Measurements from ENCODE around the gene MFGE8.
"Not testable (repeated sequence)": the region's sequence is repeated elsewhere in the genome, so short reads cannot be mapped to it uniquely, and the experiment has no call there.

The MFGE8 gene

GRCh38 chr15:88940110-88940675 is 27.0 kb upstream of the MFGE8 start:
- H3K4me3 ChIP-seq, result no peak overlapping the region
- no peak for TF ChIP-seq Cebpa-rat (IDR thresholded peaks at IDR 0.05)
- H3K27ac ChIP-seq, result no peak overlapping the region
- H3K4me2 ChIP-seq, result no peak overlapping the region
- H3K27me3 ChIP-seq, result no peaks in the 10 kb centered on the region
- H3K4me1 ChIP-seq, result no peaks in the 10 kb centered on the region; a peak in 1 of 20 replicates
- H4K20me1 ChIP-seq, result no peaks in the 10 kb centered on the region
- no peak overlapping the region for H3K9ac ChIP-seq
- H3K9me3 ChIP-seq (replicated peaks in 1 of 11), result no peaks in the 10 kb centered on the region
- H3K36me3 ChIP-seq, result no peaks in the 10 kb centered on the region

GRCh38 chr15:88939486-88939806 is 26.3 kb upstream of the MFGE8 start:
- Histone ChIP-seq H3K4me3 (no peak overlapping the region), H3K27me3 (no peaks in the 10 kb centered on the region), H3K4me1 (no peaks in the 10 kb centered on the region; a peak in 1 of 20 replicates), H4K20me1 (no peaks in the 10 kb centered on the region), H3K36me3 (no peaks in the 10 kb centered on the region), H3K27ac (no peak overlapping the region), H3K9ac (no peak overlapping the region), H3K4me2 (no peak overlapping the region), H3K9me3 (replicated peaks in 1 of 11) (peaks cover 0 to 2% (median 0%) of the 10 kb centered on the region in 11 experiments; a peak in 4 of 22 replicates)
- TF ChIP-seq Cebpa-rat (IDR thresholded peaks at IDR 0.05), result no peak

GRCh38 chr15:88938802-88939485 is 25.8 kb upstream of the MFGE8 start:
- H3K27me3 ChIP-seq, result no peaks in the 10 kb centered on the region
- TF ChIP-seq Cebpa-rat (IDR thresholded peaks at IDR 0.05), result no peak
- no peak overlapping the region for H3K4me3 ChIP-seq
- H3K4me2 ChIP-seq, result no peak overlapping the region; a peak in 1 of 22 replicates
- H4K20me1 ChIP-seq, result no peaks in the 10 kb centered on the region
- H3K4me1 ChIP-seq, result no peaks in the 10 kb centered on the region; a peak in 1 of 20 replicates
- peaks cover 0 to 7% (median 5%) of the 10 kb centered on the region in 11 experiments; a peak in 9 of 22 replicates for H3K9me3 ChIP-seq (replicated peaks in 1 of 11)
- 0 out of 22 replicates have a peak overlapping the region, but pooled peaks of 1 of the 11 experiments have one; percentile 35 for H3K27ac ChIP-seq
- H3K9ac ChIP-seq, result no peak overlapping the region
- no peaks in the 10 kb centered on the region for H3K36me3 ChIP-seq

GRCh38 chr15:88934449-88934848 is 21.3 kb upstream of the MFGE8 start:
- H3K9me3 ChIP-seq (replicated peaks in 1 of 11), result peaks cover 0 to 11% (median 8%) of the 10 kb centered on the region in 11 experiments; a peak in 9 of 22 replicates
- H3K9ac ChIP-seq, H3K27me3 ChIP-seq, H3K4me2 ChIP-seq, H3K36me3 ChIP-seq, H4K20me1 ChIP-seq, H3K27ac ChIP-seq, H3K4me3 ChIP-seq, H3K4me1 ChIP-seq: not testable (repeated sequence)

GRCh38 chr15:88932875-88933330 is 19.7 kb upstream of the MFGE8 start:
- no peaks in the 10 kb centered on the region for H4K20me1 ChIP-seq
- no peak overlapping the region for H3K4me3 ChIP-seq
- TF ChIP-seq Cebpa-rat (IDR thresholded peaks at IDR 0.05), result no peak
- H3K4me1 ChIP-seq, result no peaks in the 10 kb centered on the region
- no peak overlapping the region for H3K27ac ChIP-seq
- no peaks in the 10 kb centered on the region for H3K36me3 ChIP-seq
- H3K9ac ChIP-seq, result no peak overlapping the region
- H3K27me3 ChIP-seq, result no peaks in the 10 kb centered on the region
- peaks cover 9 to 25% (median 20%) of the 10 kb centered on the region in 11 experiments for H3K9me3 ChIP-seq (replicated peaks in 1 of 11)
- H3K4me2 ChIP-seq, result no peak overlapping the region

- TF ChIP-seq Cebpa-rat (IDR thresholded peaks at IDR 0.05), result no peak
- H3K36me3 ChIP-seq, result no peaks in the 10 kb centered on the region
- no peak overlapping the region for H3K4me3 ChIP-seq
- no peak overlapping the region for H3K4me2 ChIP-seq
- H3K9ac ChIP-seq, result no peak overlapping the region
- no peak overlapping the region for H3K27ac ChIP-seq
- no peaks in the 10 kb centered on the region for H3K4me1 ChIP-seq
- H4K20me1 ChIP-seq, result no peaks in the 10 kb centered on the region
- H3K27me3 ChIP-seq, result no peaks in the 10 kb centered on the region
- H3K9me3 ChIP-seq (replicated peaks in 1 of 11), result peaks cover 15 to 28% (median 24%) of the 10 kb centered on the region in 11 experiments
Observed at GRCh38 chr15:88932271-88932874, 19.2 kb upstream of the MFGE8 start.

- Histone ChIP-seq H3K36me3 (no peaks in the 10 kb centered on the region), H3K4me1 (no peaks in the 10 kb centered on the region), H3K9ac (no peak overlapping the region), H3K27me3 (no peaks in the 10 kb centered on the region), H3K4me3 (no peak overlapping the region), H3K9me3 (replicated peaks in 1 of 11) (peaks cover 17 to 34% (median 27%) of the 10 kb centered on the region in 11 experiments), H4K20me1 (no peaks in the 10 kb centered on the region), H3K27ac (no peak overlapping the region), H3K4me2 (no peak overlapping the region)
- TF ChIP-seq Cebpa-rat (IDR thresholded peaks at IDR 0.05), result no peak
Observed at GRCh38 chr15:88930579-88930978, 17.4 kb upstream of the MFGE8 start.

GRCh38 chr15:88929358-88930098 is 16.3 kb upstream of the MFGE8 start:
- not testable (repeated sequence) for H3K27ac ChIP-seq, H3K27me3 ChIP-seq, H3K4me1 ChIP-seq

GRCh38 chr15:88928192-88928591 is 15.0 kb upstream of the MFGE8 start:
- not testable (repeated sequence) for H3K27ac ChIP-seq, H4K20me1 ChIP-seq, H3K4me1 ChIP-seq, H3K4me2 ChIP-seq, H3K9ac ChIP-seq, H3K36me3 ChIP-seq, H3K4me3 ChIP-seq, H3K27me3 ChIP-seq
- peaks cover 14 to 40% (median 20%) of the 10 kb centered on the region in 11 experiments for H3K9me3 ChIP-seq (replicated peaks in 1 of 11)

More at GRCh38 chr15:88929358-88930098, 16.3 kb upstream of the MFGE8 start:
- H4K20me1 ChIP-seq, H3K4me2 ChIP-seq, H3K4me3 ChIP-seq, H3K36me3 ChIP-seq, H3K9ac ChIP-seq: not testable (repeated sequence)
- H3K9me3 ChIP-seq (replicated peaks in 1 of 11), result peaks cover 17 to 41% (median 27%) of the 10 kb centered on the region in 11 experiments

- not testable (repeated sequence) for H3K4me2 ChIP-seq
Observed at GRCh38 chr15:88925648-88926047, 12.5 kb upstream of the MFGE8 start.

GRCh38 chr15:88920892-88921435 is 7.8 kb upstream of the MFGE8 start:
- Histone ChIP-seq H3K9me3 (replicated peaks in 1 of 11) (peaks cover 0 to 19% (median 0%) of the 10 kb centered on the region in 11 experiments; a peak in 6 of 22 replicates), H3K4me2 (peak overlapping the region in 5 of 11 experiments; percentile 18 to 62 (median 51); a peak in 8 of 22 replicates), H3K27me3 (peaks cover 0 to 12% (median 0%) of the 10 kb centered on the region in 11 experiments; a peak in 2 of 22 replicates), H3K4me1 (peaks cover 0 to 37% (median 26%) of the 10 kb centered on the region in 10 experiments; a peak in 14 of 20 replicates)
- H4K20me1 ChIP-seq, H3K4me3 ChIP-seq, H3K36me3 ChIP-seq, H3K9ac ChIP-seq, H3K27ac ChIP-seq: not testable (repeated sequence)

More at GRCh38 chr15:88925648-88926047, 12.5 kb upstream of the MFGE8 start:
- not testable (repeated sequence) for H3K36me3 ChIP-seq, H3K9ac ChIP-seq, H3K27ac ChIP-seq, H4K20me1 ChIP-seq, H3K4me1 ChIP-seq, H3K4me3 ChIP-seq
- H3K27me3 ChIP-seq, result peaks cover 0 to 12% (median 0%) of the 10 kb centered on the region in 11 experiments; a peak in 2 of 22 replicates
- H3K9me3 ChIP-seq (replicated peaks in 1 of 11), result peaks cover 14 to 40% (median 20%) of the 10 kb centered on the region in 11 experiments

All from BLaER1 treated with 17β-estradiol and CSF1 and Interleukin-3, amounts not matched to agents 10 nM and 100 nM (cell line).